ENCODE data around the gene KCTD16. TPM values are rescaled to one million over a fixed set of nuclear protein-coding genes. Genes with fewer than 3 reads are reported as not detected.

Gene KCTD16
- 21.2 and 24.3 TPM in 2 replicates for total RNA-seq
- long read RNA-seq, partial matches to known transcripts, result 7 of 39 reads
- long read RNA-seq, other reads (novel, unspliced or antisense), result 32 of 39 reads

- Mint-ChIP-seq H3K27ac (peak within 1 kb of the TSS; percentile 89), H3K9me3 (ENCODE audit: low read depth) (no peaks in the 10 kb centered on the region), H3K4me1 (ENCODE audit: low read depth) (peaks cover 17% of the 10 kb centered on the region), H3K4me3 (ENCODE audit: low read depth) (peak within 1 kb of the TSS; percentile 91), H3K36me3 (ENCODE audit: insufficient read depth) (no peaks in the 10 kb centered on the region), H3K27me3 (peaks cover 11% of the 10 kb centered on the region)
- TF ChIP-seq CTCF (IDR thresholded peaks at IDR 0.05; ENCODE audit: unreplicated experiment), result no peak
- peak; percentile 86 for DNase-seq (ENCODE audit: low spot score, unreplicated experiment)
These were observed at the start of gene KCTD16, which contains the start of gene YIPF5 for GRCh38 chr5:144170276-144171024. TSS of gene KCTD16 (plus strand) at chr5:144170873. TSS of gene YIPF5 (minus strand) at chr5:144170659. CDS start at chr5:144169955, 704 bp downstream.

GRCh38 chr5:144121577-144121976 is 49.1 kb upstream of the KCTD16 start:
- no peak for DNase-seq (ENCODE audit: low spot score, unreplicated experiment)
- no peak for TF ChIP-seq CTCF (IDR thresholded peaks at IDR 0.05; ENCODE audit: unreplicated experiment)
- Mint-ChIP-seq H3K9me3 (ENCODE audit: low read depth) (peaks cover 6% of the 10 kb centered on the region), H3K27me3 (no peaks in the 10 kb centered on the region), H3K4me3 (ENCODE audit: low read depth) (no peak overlapping the region), H3K4me1 (ENCODE audit: low read depth) (no peaks in the 10 kb centered on the region), H3K27ac (no peak overlapping the region), H3K36me3 (ENCODE audit: insufficient read depth) (no peaks in the 10 kb centered on the region)

GRCh38 chr5:144122081-144122480 is 48.6 kb upstream of the KCTD16 start:
- Mint-ChIP-seq H3K36me3 (ENCODE audit: insufficient read depth) (no peaks in the 10 kb centered on the region), H3K9me3 (ENCODE audit: low read depth) (peaks cover 6% of the 10 kb centered on the region), H3K27me3 (no peaks in the 10 kb centered on the region), H3K4me1 (ENCODE audit: low read depth) (no peaks in the 10 kb centered on the region), H3K27ac (no peak overlapping the region), H3K4me3 (ENCODE audit: low read depth) (no peak overlapping the region)
- no peak for TF ChIP-seq CTCF (IDR thresholded peaks at IDR 0.05; ENCODE audit: unreplicated experiment)
- no peak for DNase-seq (ENCODE audit: low spot score, unreplicated experiment)

- TF ChIP-seq CTCF (IDR thresholded peaks at IDR 0.05; ENCODE audit: unreplicated experiment), result no peak
- Mint-ChIP-seq H3K27ac (no peak overlapping the region), H3K4me1 (ENCODE audit: low read depth) (no peaks in the 10 kb centered on the region), H3K9me3 (ENCODE audit: low read depth) (peaks cover 6% of the 10 kb centered on the region), H3K4me3 (ENCODE audit: low read depth) (no peak overlapping the region), H3K36me3 (ENCODE audit: insufficient read depth) (no peaks in the 10 kb centered on the region), H3K27me3 (no peaks in the 10 kb centered on the region)
- DNase-seq (ENCODE audit: low spot score, unreplicated experiment), result no peak
These were observed 48.0 kb upstream of the KCTD16 start for GRCh38 chr5:144122641-144123040.

- H3K9me3 Mint-ChIP-seq (ENCODE audit: low read depth), result peaks cover 1% of the 10 kb centered on the region
- no peak for DNase-seq (ENCODE audit: low spot score, unreplicated experiment)
- no peaks in the 10 kb centered on the region for H3K27me3 Mint-ChIP-seq
- H3K36me3 Mint-ChIP-seq (ENCODE audit: insufficient read depth), result no peaks in the 10 kb centered on the region
- no peak for TF ChIP-seq CTCF (IDR thresholded peaks at IDR 0.05; ENCODE audit: unreplicated experiment)
- no peak overlapping the region for H3K4me3 Mint-ChIP-seq (ENCODE audit: low read depth)
- H3K4me1 Mint-ChIP-seq (ENCODE audit: low read depth), result no peaks in the 10 kb centered on the region
- no peak overlapping the region for H3K27ac Mint-ChIP-seq
These were observed 45.4 kb upstream of the KCTD16 start for GRCh38 chr5:144125163-144125726.

Measured in progenitor cell of endocrine pancreas (in vitro differentiated cells).